Neural progenitor cell (in vitro differentiated cells): Measurements from ENCODE around the gene B4GALNT1. TPM values are rescaled to one million over a fixed set of nuclear protein-coding genes. Genes with fewer than 3 reads are reported as not detected.
"Not testable (repeated sequence)": the region's sequence is repeated elsewhere in the genome, so short reads cannot be mapped to it uniquely, and the experiment has no call there.

Experiments
- DNase-seq: peaks from one replicate; pipeline ENCODE4 v3.0.0-alpha.2; 2016; ENCODE audit warnings: low spot score
- H2AFZ ChIP-seq: fragments of 200-600 bp; sonication (generic); replicated peaks from 2 replicates; pipeline ENCODE4 v1.6.1; 2016; ENCODE audit warnings: antibody characterized with exemption
- H3F3A ChIP-seq: fragments of 200-600 bp; sonication (generic); 2 replicates; pipeline ENCODE4 v1.6.1; 2016; ENCODE audit warnings: antibody characterized with exemption, low read depth
- H3K27ac ChIP-seq: fragments of 200-600 bp; sonication (generic); 2 replicates; pipeline ENCODE4 v1.5.1; 2016; ENCODE audit warnings: mild to moderate bottlenecking
- H3K27me3 ChIP-seq: fragments of 200-600 bp; sonication (generic); 2 replicates; pipeline ENCODE4 v1.6.1; 2016; ENCODE audit warnings: mild to moderate bottlenecking, moderate library complexity
- H3K36me3 ChIP-seq: fragments of 200-600 bp; sonication (generic); 2 replicates; pipeline ENCODE4 v1.5.1; 2016
- H3K4me1 ChIP-seq: fragments of 200-600 bp; sonication (generic); 2 replicates; pipeline ENCODE4 v1.6.1; 2016; ENCODE audit warnings: mixed run types
- H3K4me2 ChIP-seq: fragments of 200-600 bp; sonication (generic); 2 replicates; pipeline ENCODE4 v1.6.1; 2016
- H3K4me3 ChIP-seq: fragments of 200-600 bp; sonication (generic); 2 replicates; pipeline ENCODE4 v1.5.1; 2016
- H3K79me2 ChIP-seq: fragments of 200-600 bp; sonication (generic); 2 replicates; pipeline ENCODE4 v1.6.1; 2016; ENCODE audit warnings: low read depth
- H3K9ac ChIP-seq: fragments of 200-600 bp; sonication (generic); 2 replicates; pipeline ENCODE4 v1.6.1; 2016
- H3K9me3 ChIP-seq: fragments of 200-600 bp; sonication (generic); 2 replicates; pipeline ENCODE4 v1.5.1; 2016; ENCODE audit warnings: low read depth
- H4K20me1 ChIP-seq: fragments of 200-600 bp; sonication (generic); 2 replicates; pipeline ENCODE4 v1.6.1; 2016; ENCODE audit warnings: low read depth
- H3K27ac Mint-ChIP-seq: 3 replicates; pipeline ENCODE4 v1.8.0; 2021; ENCODE audit warnings: mixed read lengths
- H3K27me3 Mint-ChIP-seq: 2 replicates; pipeline ENCODE4 v1.8.0; 2022; ENCODE audit warnings: low read depth, mild to moderate bottlenecking, inconsistent platforms, moderate library complexity, mixed read lengths; ENCODE audit not compliant: insufficient read depth
- H3K36me3 Mint-ChIP-seq: 3 replicates; pipeline ENCODE4 v1.8.0; 2021; ENCODE audit warnings: mixed read lengths
- H3K4me1 Mint-ChIP-seq: 3 replicates; pipeline ENCODE4 v1.8.0; 2021; ENCODE audit warnings: mixed read lengths
- H3K4me3 Mint-ChIP-seq: 3 replicates; pipeline ENCODE4 v1.8.0; 2021; ENCODE audit warnings: mild to moderate bottlenecking, moderate library complexity, mixed read lengths
- H3K9me3 Mint-ChIP-seq: 3 replicates; pipeline ENCODE4 v1.8.0; 2020; ENCODE audit warnings: mixed read lengths
- EZH2 ChIP-seq: fragments of 200-600 bp; sonication (generic); IDR thresholded peaks from 2 replicates; pipeline ENCODE4 v1.6.1; 2017; ENCODE audit warnings: antibody characterized with exemption, mild to moderate bottlenecking, moderate library complexity
- EZH2phosphoT487 ChIP-seq: fragments of 200-600 bp; sonication (generic); IDR thresholded peaks from 2 replicates; pipeline ENCODE4 v1.6.1; 2017; ENCODE audit warnings: antibody characterized with exemption
- total RNA-seq: library from RNA; depleted of rRNA; stranded (reverse); fragments of >200 nt; gene quantifications from 2 replicates; pipeline ENCODE4 v1.2.3, GENCODE V29; 2015; ENCODE audit warnings: low replicate concordance
- TF ChIP-seq, protein P1 (sequence below): fragments of 200-600 bp; sonication (generic); IDR thresholded peaks from 2 replicates; pipeline ENCODE4 v1.5.1; 2017; ENCODE audit warnings: antibody characterized with exemption, mild to moderate bottlenecking

B4GALNT1 gene
- total RNA-seq, 1 donor from 2014 or later: 0.28 TPM

GRCh38 chr12:57590864-57591781 lies 41.9 kb downstream of the B4GALNT1 start, which contains the start of gene PIP4K2C:
Gene PIP4K2C, plus strand, starts transcription at chr12:57591192. Its CDS starts 98 bp downstream, at chr12:57591290.
- peaks cover 16% of the 10 kb centered on the region for H3K4me1 Mint-ChIP-seq
- H3K27ac Mint-ChIP-seq: peak within 1 kb of the TSS; percentile 84
- Histone ChIP-seq H3K4me2 (peak within 1 kb of the TSS; percentile 87), H3K9ac (peak within 1 kb of the TSS; percentile 34), H3K27me3 (peaks cover 6% of the 10 kb centered on the region), H3K27ac (no peak within 1 kb of the TSS), H3K9me3 (no peaks in the 10 kb centered on the region), H4K20me1 (no peaks in the 10 kb centered on the region), H3K36me3 (no peaks in the 10 kb centered on the region), H3K79me2 (peaks cover 21% of the 10 kb centered on the region), H3K4me3 (peak within 1 kb of the TSS; percentile 61), H3F3A (peaks cover 5% of the 10 kb centered on the region), H3K4me1 (peaks cover 6% of the 10 kb centered on the region), H2AFZ (peak within 1 kb of the TSS; percentile 80)
- TF ChIP-seq, protein P1, sequence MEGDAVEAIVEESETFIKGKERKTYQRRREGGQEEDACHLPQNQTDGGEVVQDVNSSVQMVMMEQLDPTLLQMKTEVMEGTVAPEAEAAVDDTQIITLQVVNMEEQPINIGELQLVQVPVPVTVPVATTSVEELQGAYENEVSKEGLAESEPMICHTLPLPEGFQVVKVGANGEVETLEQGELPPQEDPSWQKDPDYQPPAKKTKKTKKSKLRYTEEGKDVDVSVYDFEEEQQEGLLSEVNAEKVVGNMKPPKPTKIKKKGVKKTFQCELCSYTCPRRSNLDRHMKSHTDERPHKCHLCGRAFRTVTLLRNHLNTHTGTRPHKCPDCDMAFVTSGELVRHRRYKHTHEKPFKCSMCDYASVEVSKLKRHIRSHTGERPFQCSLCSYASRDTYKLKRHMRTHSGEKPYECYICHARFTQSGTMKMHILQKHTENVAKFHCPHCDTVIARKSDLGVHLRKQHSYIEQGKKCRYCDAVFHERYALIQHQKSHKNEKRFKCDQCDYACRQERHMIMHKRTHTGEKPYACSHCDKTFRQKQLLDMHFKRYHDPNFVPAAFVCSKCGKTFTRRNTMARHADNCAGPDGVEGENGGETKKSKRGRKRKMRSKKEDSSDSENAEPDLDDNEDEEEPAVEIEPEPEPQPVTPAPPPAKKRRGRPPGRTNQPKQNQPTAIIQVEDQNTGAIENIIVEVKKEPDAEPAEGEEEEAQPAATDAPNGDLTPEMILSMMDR: no peak
- TF ChIP-seq EZH2 (no peak), EZH2phosphoT487 (no peak)
- H3K4me3 Mint-ChIP-seq: peak within 1 kb of the TSS; percentile 94
- H3K9me3 Mint-ChIP-seq: no peaks in the 10 kb centered on the region
- peaks cover 5% of the 10 kb centered on the region for H3K27me3 Mint-ChIP-seq
- peak; percentile 93 for DNase-seq
- no peaks in the 10 kb centered on the region for H3K36me3 Mint-ChIP-seq

DNA sequence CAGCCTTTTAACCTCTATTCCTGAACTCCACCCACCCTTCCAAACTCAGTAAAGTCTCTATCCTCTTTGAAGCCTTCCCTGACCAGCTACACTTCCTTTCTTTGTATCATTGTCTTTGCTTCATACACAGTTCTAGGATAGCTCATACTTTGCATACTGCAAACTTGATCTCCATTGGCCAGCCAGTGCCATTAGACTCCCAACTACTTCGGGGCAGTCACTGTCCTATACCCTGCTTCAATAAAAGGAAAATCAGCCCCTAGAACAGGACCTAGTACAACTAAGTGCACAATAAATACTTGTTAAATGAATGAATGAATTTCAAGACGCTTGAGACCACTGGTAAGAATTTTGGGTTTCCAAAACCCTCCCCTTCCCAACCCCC lies 42.5 kb downstream of the B4GALNT1 start:
- Histone ChIP-seq H3K36me3 (no peaks in the 10 kb centered on the region), H3K27ac (no peak overlapping the region)
- H3K4me1 Mint-ChIP-seq: peaks cover 16% of the 10 kb centered on the region

DNA sequence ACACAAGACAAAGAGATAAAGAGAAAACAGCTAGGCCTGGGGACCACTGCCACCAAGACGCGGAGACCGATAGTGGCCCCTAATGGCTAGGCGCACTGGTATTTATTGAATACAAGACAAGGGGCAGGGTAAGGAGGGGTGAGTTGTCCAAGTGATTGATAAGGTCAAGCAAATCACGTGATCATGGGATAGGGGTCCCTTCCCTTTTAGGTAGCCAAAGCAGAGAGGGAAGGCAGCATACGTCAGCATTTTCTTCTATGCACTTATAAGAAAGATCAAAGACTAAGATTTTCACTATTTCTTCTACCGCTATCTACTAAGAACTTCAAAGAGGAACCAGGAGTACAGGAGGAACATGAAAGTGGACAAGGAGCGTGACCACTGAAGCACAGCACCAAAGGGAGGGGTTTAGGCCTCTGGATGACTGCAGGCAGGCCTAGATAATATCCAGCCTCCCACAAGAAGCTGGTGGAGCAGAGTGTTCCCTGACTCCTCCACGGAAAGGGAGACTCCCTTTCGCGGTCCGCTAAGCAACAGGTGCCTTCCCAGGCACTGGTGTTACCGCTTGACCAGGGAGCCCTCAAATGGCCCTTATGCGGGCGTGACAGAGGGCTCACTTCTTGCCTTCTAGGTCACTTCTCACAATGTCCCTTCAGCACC lies 43.9 kb downstream of the B4GALNT1 start:
- not testable (repeated sequence) for H3K4me1 ChIP-seq, H3K36me3 ChIP-seq, H3K27me3 ChIP-seq, H2AFZ ChIP-seq, DNase-seq, H3K36me3 Mint-ChIP-seq, H3K27ac ChIP-seq, H3K4me3 Mint-ChIP-seq, H4K20me1 ChIP-seq, H3K9me3 Mint-ChIP-seq, H3K4me2 ChIP-seq, H3K27ac Mint-ChIP-seq, H3K4me3 ChIP-seq, H3K27me3 Mint-ChIP-seq, H3F3A ChIP-seq, H3K9ac ChIP-seq, H3K9me3 ChIP-seq
- H3K4me1 Mint-ChIP-seq: peaks cover 16% of the 10 kb centered on the region
- H3K79me2 ChIP-seq: peaks cover 21% of the 10 kb centered on the region

More for the DNA sequence above, 42.5 kb downstream of the B4GALNT1 start:
- H3K4me1 ChIP-seq: peaks cover 6% of the 10 kb centered on the region
- peaks cover 21% of the 10 kb centered on the region for H3K79me2 ChIP-seq
- Mint-ChIP-seq H3K27me3 (peaks cover 5% of the 10 kb centered on the region), H3K36me3 (no peaks in the 10 kb centered on the region), H3K27ac (no peak overlapping the region), H3K9me3 (no peaks in the 10 kb centered on the region), H3K4me3 (peak overlapping the region; percentile 94)
- peak overlapping the region; percentile 80 for H2AFZ ChIP-seq
- no peaks in the 10 kb centered on the region for H4K20me1 ChIP-seq
- DNase-seq: no peak
- H3K27me3 ChIP-seq: peaks cover 6% of the 10 kb centered on the region
- peaks cover 5% of the 10 kb centered on the region for H3F3A ChIP-seq
- H3K4me2 ChIP-seq: peak overlapping the region; percentile 87
- no peaks in the 10 kb centered on the region for H3K9me3 ChIP-seq
- peak overlapping the region; percentile 61 for H3K4me3 ChIP-seq
- H3K9ac ChIP-seq: no peak overlapping the region
- TF ChIP-seq, protein P1: no peak
